ENCODE measurements around the gene KNG1.

KNG1 gene

GRCh38 chr3:186713499-186713898 lies 3.7 kb upstream of the KNG1 start:
- no peak for DNase-seq

- no peak for DNase-seq
Observed at GRCh38 chr3:186719945-186720739, 3.0 kb downstream of the KNG1 start.

DNA sequence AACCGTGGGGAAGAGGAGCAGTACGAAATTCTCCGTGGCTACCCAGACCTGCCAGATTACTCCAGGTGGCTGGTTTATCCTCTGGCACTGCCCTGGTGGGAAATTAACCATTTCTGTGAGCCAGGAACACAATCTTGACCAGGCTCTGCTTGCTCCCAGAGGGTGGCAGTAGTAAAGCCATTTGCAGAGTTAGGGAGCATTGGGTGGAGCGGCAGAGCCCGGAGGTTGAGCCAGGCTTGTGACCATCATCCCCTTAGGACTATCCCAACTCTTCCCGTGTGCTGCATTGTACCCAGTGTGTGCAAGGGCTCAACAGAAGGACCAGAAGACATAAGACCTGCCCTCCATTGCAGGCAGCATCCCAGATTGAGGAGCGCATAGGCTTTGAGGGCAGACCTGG lies 5.3 kb downstream of the KNG1 start:
- no peak for DNase-seq

DNA sequence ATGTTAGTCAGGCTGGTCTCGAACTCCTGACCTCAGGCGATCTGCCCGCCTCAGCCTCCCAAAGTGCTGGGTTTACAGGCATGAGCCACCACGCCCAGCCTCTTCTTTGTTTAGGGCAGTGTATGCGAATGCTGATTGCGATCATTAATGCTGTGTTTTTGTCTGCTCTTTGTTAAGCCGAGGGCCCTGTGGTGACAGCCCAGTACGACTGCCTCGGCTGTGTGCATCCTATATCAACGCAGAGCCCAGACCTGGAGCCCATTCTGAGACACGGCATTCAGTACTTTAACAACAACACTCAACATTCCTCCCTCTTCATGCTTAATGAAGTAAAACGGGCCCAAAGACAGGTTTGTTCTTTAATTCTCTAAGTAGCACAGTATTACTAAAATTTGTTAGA lies 7.8 kb downstream of the KNG1 start:
- no peak for DNase-seq

GRCh38 chr3:186732169-186732766 lies 15.1 kb downstream of the KNG1 start:
- no peak for DNase-seq

- no peak for DNase-seq
Observed at GRCh38 chr3:186742618-186743380, 25.6 kb downstream of the KNG1 start.

DNA sequence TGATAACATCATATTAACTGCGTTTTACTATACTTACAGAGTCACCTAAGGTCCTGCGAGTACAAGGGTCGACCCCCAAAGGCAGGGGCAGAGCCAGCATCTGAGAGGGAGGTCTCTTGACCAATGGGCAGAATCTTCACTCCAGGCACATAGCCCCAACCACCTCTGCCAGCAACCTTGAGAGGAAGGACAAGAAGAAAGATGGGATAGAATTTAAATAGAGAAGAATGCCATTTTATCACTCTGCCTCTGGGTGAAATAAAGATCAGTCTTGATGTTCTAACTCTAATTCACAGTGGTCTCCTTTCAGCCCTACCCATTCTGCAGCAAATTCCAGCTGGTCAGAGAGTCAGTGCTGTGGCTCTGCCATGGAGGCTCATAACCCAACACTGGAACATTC lies 26.5 kb downstream of the KNG1 start:
- no peak for DNase-seq

DNA sequence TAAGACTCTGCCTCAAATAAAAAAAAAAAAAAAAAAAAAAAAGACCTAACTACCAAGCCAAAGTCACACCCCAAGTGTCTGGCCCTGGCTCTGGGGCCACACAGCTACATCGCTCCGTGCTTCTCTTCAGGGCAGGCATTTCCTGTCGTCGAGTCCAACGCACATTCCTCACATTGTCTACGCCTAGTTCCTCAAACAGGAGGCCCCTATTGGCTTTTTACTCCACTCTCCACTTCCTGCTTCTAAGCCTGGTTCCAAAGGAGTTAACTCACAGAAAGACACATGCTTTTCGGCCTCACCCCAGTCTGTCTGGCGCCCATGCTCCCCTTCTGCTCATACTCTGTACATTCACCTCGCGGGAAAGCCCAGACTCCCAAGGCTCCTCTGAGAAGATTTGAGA lies 28.8 kb downstream of the KNG1 start:
- DNase-seq = no peak

DNA sequence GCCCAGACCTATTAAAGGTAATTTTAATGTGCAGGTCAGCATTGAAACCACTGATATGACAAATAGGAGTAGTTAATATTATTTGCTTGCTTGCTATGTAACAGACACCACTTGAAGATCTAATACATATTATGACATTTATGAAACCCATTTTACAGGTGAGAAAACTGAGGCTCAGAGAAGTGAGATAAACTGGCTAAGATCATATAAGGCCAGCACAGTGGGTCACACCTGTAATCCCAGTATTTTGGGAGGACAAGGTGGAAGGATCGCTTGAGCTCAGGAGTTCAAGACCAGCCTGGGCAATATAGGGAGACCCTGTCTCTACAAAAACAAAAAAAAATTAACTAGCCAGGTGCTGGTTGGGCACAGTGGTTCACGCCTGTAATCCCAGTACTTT lies 33.2 kb downstream of the KNG1 start:
- DNase-seq = no peak

DNA sequence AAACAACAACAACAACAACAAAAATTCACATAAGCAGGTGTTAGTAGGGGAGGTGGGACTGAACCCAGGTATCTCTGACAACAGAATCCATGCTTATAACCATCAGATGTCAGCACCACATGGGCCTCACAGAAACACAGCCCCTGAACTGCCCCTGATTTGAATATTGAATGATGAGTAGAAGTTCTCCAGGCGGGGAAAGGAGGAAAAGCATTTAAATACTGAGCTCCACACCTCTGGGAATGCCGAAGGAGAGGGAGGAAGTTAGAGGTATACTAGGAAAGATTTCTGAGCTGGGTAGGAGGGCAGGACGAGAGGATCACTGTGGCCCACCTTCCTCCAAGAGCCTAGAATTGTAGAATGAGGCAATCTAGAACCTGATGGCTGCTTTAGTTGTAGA lies 34.3 kb downstream of the KNG1 start:
- DNase-seq = no peak

DNA sequence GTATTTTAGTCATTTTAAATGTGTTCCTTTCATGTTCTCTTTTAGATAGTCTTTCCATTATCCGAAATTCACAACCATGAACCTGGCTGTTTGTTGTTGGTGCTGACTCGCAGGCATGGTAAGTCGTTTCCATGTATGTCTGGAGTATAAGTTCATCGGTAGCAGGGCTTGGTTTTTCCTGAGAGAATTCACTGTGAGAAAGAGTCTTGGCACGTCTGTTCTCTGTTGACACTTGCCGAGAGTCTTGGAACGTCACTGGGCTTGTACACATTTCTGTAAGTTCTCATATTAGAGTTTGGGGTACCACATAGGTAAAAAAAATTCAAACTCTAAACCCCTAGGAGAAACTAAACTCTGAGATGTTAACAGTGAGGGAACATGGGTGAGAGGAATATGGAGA lies 36.8 kb downstream of the KNG1 start:
- no peak for DNase-seq

GRCh38 chr3:186754871-186755270 lies 37.7 kb downstream of the KNG1 start:
- DNase-seq = no peak

- no peak for DNase-seq
Observed at GRCh38 chr3:186757214-186757613, 40.1 kb downstream of the KNG1 start.

DNA sequence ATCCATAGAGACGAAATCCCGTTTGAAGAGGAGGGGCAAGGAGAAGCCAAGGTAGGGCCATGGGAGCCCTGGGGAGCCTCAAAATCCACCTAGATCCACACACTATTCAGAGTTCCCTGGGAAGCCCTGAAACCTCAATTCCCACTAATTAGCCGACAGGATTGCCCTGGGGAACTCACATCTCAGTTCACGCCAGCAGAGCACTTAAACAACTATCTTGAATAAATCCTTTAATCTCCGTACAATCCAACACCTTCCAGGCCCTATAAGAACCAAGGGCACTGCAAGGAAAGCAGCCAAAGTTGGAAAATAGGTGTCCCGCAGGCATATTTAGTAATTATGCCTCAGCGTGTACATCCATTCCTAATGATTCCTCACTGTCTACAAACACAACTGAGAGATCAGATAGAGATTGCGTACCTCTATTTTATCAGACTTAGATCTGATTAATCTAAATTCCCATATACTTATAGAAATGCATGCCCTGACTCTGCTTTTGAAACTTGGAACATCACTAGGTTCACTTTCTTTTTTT lies 40.6 kb downstream of the KNG1 start:
- DNase-seq = no peak

DNA sequence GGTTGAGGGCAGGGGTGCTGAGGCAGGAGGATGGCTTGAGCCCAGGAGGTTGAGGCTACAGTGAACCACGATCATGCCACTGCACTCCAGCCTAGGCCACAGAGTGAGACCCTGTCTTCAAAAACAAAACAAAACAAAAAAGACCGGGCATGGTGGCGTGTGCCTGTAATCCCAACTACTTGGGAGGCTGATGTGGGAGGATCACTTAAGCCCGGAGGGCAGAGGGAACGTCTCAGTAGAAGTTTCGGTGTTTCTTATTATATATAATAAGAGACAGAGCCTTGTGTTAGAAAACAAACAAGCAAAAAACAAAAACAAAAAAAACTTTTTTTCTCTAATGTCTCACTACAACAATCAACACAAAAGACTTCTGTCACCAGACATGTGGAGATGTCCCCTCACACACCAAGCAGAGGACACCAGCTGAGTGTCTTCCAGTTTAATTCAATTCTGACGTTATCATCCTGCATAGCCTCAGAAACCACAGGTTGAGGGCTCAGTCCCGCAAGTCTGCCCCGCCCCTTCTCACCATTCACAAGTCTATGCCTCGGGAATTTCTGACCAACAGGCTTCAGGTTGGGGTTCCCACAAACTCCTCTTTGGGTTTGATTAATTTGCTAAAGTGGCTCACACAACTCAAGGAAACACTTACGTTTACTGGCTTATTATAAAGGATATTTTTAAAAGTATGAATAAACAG lies 42.2 kb downstream of the KNG1 start:
- DNase-seq = no peak

GRCh38 chr3:186760141-186760833 lies 43.1 kb downstream of the KNG1 start:
- DNase-seq = no peak

DNA sequence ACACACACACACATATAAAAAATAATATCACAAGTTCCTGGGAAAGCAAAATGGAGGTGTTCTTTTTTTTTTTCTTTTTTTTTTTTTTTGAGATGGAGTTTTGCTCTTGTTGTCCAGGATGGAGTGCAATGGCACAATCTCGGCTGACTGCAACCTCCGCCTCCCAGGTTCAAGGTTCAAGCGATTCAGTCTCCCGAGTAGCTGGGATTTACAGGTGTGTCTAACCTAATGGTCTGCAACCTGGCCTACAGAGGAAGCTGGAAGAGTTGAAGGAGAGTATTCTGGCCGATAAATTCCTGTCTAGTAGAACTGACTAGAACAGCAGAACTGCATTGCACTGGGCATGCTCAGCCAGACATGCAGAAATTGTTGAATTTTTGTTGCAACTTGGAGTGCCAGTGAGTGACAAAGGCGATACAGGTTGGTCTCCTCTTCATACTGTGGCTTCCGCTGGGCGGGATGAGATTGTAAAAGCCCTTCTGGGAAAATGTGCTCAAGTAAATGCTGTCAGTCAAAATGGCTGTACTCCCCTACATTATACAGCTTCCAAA lies 43.8 kb downstream of the KNG1 start:
- no peak for DNase-seq

DNA sequence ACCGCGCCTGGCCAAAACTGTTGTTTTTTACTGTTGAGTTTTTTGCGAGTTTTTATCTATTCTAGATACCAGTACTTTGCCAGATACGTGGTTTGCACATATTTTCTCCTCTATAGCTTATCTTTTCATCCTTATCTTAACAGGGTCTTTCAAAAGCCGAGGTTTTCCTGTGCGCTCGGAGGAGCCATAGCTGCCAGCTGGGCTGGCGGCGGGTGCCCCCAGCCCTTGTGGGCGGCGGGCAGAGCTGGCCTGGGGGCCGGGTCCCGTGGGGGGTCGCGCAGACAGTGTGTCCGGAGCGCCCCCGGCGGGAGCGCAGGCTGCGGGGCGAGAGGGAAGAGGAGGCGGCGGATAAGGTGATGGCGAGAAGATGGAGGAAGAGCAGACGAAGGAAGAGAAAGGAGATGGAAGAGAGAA lies 55.1 kb downstream of the KNG1 start:
- DNase-seq = no peak

DNA sequence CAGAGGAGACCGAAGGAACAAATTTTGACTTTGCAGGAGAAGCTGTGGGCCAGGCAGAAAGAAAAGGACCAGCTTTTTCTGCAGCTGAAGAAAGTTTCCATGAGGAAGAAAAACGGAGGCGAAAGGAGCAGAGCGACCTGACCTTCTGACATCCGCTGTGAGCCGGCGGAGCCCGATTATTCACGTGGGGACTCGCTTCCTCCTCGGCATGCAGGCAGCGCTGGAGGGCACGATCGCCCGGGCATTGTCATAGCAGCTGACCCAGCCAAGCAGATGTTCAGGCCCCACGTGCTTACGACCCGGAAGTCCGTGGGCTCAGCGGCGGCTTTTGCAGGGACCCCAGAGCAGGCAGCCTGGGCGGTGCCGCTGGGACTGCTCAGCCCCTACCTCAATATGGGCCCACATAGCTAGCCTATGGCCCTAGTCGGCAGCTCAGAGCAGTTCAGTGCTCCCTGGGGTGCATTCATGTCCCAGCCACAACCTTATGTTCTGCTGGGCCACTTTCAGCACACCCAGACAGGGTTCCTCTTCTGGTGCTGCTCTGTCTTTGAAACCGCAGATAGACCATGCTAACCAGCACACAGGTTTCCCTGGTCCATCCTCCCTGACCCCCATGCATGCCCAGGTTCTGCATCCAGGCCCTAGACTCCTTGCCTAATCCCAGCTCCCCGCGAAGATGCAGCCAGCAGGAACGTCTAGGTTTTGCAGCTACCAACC lies 55.7 kb downstream of the KNG1 start:
- DNase-seq = no peak

- DNase-seq = no peak
Observed at GRCh38 chr3:186775999-186776398, 58.8 kb downstream of the KNG1 start.

GRCh38 chr3:186779204-186779603 lies 62.0 kb downstream of the KNG1 start:
- no peak for DNase-seq

All from NCI-H187 (cell line).